WTC11 (cell line): ENCODE measurements around the gene SORT1.

ENCODE experiments used
- ATF2 ChIP-seq: sonication (generic); formaldehyde crosslinking; IDR thresholded peaks from 2 replicates; pipeline ENCODE4 v1.8.1; 2022; ENCODE audit warnings: low read depth, missing genetic modification reagents, borderline replicate concordance
- CBFB ChIP-seq: sonication (generic); formaldehyde crosslinking; IDR thresholded peaks from 2 replicates; pipeline ENCODE4 v1.8.1; 2022; ENCODE audit warnings: mild to moderate bottlenecking, low read depth, missing genetic modification reagents
- CTCF ChIP-seq: fragments of 200-600 bp; IDR thresholded peaks from 2 replicates; pipeline ENCODE4 v1.8.0; 2022; ENCODE audit warnings: antibody characterized with exemption
- E2F1 ChIP-seq: sonication (generic); formaldehyde crosslinking; IDR thresholded peaks from 2 replicates; pipeline ENCODE4 v1.8.0; 2022; ENCODE audit warnings: mild to moderate bottlenecking, missing genetic modification reagents
- ETV6 ChIP-seq: sonication (generic); formaldehyde crosslinking; IDR thresholded peaks from 2 replicates; pipeline ENCODE4 v1.8.1; 2022; ENCODE audit warnings: mild to moderate bottlenecking, missing genetic modification reagents
- HMGA2 ChIP-seq: fragments of 250-450 bp; sonication (Bioruptor Pico); IDR thresholded peaks from 2 replicates; pipeline ENCODE4 v1.4.0; 2021; ENCODE audit warnings: mild to moderate bottlenecking, moderate library complexity
- KAT7 ChIP-seq: sonication (generic); formaldehyde crosslinking; IDR thresholded peaks from 2 replicates; pipeline ENCODE4 v1.8.1; 2023; ENCODE audit warnings: missing genetic modification reagents, mild to moderate bottlenecking, borderline replicate concordance
- NFE2L1 ChIP-seq: sonication (generic); formaldehyde crosslinking; IDR thresholded peaks from 2 replicates; pipeline ENCODE4 v1.8.1; 2023; ENCODE audit warnings: missing genetic modification reagents
- SMAD3 ChIP-seq: sonication (generic); formaldehyde crosslinking; IDR thresholded peaks from 2 replicates; pipeline ENCODE4 v1.8.0; 2022; ENCODE audit warnings: missing genetic modification reagents, mild to moderate bottlenecking, borderline replicate concordance
- SP1 ChIP-seq: sonication (generic); formaldehyde crosslinking; conservative IDR thresholded peaks from 2 replicates; pipeline ENCODE4 v1.8.1; 2022; ENCODE audit warnings: missing genetic modification reagents
- USF2 ChIP-seq: sonication (generic); formaldehyde crosslinking; IDR thresholded peaks from 2 replicates; pipeline ENCODE4 v1.8.1; 2023; ENCODE audit warnings: mild to moderate bottlenecking, missing genetic modification reagents, moderate library complexity
- ZBTB21 ChIP-seq: sonication (generic); formaldehyde crosslinking; IDR thresholded peaks from 2 replicates; pipeline ENCODE4 v1.8.1; 2023; ENCODE audit warnings: mild to moderate bottlenecking, missing genetic modification reagents, borderline replicate concordance
- ZNF281 ChIP-seq: sonication (generic); formaldehyde crosslinking; IDR thresholded peaks from 2 replicates; pipeline ENCODE4 v1.8.0; 2023; ENCODE audit warnings: mild to moderate bottlenecking, missing genetic modification reagents
- ZNF317 ChIP-seq: sonication (generic); formaldehyde crosslinking; IDR thresholded peaks from 2 replicates; pipeline ENCODE4 v1.8.1; 2023; ENCODE audit warnings: low read depth, mild to moderate bottlenecking, moderate library complexity, missing genetic modification reagents, borderline replicate concordance

- TF ChIP-seq KAT7 (CRISPR knock-in tag) (no peak), CTCF (no peak), SMAD3 (no peak), ZBTB21 (no peak), ETV6 (no peak), E2F1 (no peak), ZNF317 (CRISPR knock-in tag) (no peak), CBFB (CRISPR knock-in tag) (no peak), ATF2 (CRISPR knock-in tag) (no peak), SP1 (no peak), ZNF281 (CRISPR knock-in tag) (no peak), HMGA2 (CRISPR knock-in tag) (no peak), USF2 (CRISPR knock-in tag) (no peak), NFE2L1 (CRISPR knock-in tag) (no peak)
Observed at GRCh38 chr1:109433322-109433721, 35.6 kb upstream of the SORT1 start.
